ENCODE data around the gene CXorf38.
"Not testable (repeated sequence)": the region's sequence is repeated elsewhere in the genome, so short reads cannot be mapped to it uniquely, and the experiment has no call there.

The CXorf38 gene

GRCh38 chrX:40625294-40625693 is 22.1 kb downstream of the CXorf38 start:
- no peak for DNase-seq

- no peak for DNase-seq
Measured at GRCh38 chrX:40623665-40624064, 23.7 kb downstream of the CXorf38 start.

- DNase-seq: no peak
Measured at GRCh38 chrX:40623139-40623536, 24.2 kb downstream of the CXorf38 start, which contains the start of gene MPC1L. Gene MPC1L, plus strand, starts transcription at chrX:40623428. Its CDS starts 138 bp downstream, at chrX:40623566.

- DNase-seq: no peak
Measured at GRCh38 chrX:40622479-40623138, 24.8 kb downstream of the CXorf38 start.

DNA sequence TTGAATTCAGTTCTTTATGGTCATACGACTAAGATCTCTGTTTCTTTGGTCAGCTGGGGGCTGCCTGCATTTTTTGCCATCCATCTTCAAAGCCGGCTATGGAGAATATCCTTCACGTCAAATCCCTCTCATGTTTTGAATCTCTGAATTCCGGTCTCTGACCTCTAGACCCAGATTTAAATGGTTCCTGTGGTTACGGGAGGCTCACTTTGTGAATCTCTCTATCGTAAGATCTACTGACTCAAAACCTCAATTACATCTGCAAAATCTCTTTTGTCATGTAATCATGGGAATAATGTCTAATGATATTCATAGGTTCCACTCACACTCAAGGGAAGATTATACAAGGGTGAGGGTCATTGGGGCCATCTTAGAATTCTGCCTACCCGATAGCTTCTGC is 29.8 kb downstream of the CXorf38 start:
- DNase-seq: no peak

GRCh38 chrX:40615976-40616375 is 31.4 kb downstream of the CXorf38 start:
- DNase-seq: no peak

DNA sequence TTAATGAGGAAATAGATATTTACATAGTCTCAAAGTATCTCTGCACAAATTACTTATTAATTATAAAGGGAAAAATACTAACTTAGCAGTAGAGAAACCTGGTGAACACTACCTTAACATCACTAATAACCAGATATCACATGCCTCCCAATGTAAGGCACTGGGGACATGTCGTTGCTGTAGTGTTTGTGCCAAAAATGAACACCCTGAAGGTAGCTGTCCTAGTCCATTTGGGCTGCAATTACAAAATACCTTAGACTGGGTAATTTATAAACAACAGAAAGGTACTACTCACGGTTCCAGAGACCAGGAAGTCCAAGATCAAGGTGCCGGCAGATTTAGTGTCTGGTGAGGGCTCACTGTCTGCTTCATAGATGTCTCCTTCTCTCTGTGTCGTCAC is 34.9 kb downstream of the CXorf38 start:
- no peak for DNase-seq

GRCh38 chrX:40607381-40607780 is 40.0 kb downstream of the CXorf38 start:
- no peak for DNase-seq

GRCh38 chrX:40603446-40603845 is 43.9 kb downstream of the CXorf38 start:
- no peak for DNase-seq

DNA sequence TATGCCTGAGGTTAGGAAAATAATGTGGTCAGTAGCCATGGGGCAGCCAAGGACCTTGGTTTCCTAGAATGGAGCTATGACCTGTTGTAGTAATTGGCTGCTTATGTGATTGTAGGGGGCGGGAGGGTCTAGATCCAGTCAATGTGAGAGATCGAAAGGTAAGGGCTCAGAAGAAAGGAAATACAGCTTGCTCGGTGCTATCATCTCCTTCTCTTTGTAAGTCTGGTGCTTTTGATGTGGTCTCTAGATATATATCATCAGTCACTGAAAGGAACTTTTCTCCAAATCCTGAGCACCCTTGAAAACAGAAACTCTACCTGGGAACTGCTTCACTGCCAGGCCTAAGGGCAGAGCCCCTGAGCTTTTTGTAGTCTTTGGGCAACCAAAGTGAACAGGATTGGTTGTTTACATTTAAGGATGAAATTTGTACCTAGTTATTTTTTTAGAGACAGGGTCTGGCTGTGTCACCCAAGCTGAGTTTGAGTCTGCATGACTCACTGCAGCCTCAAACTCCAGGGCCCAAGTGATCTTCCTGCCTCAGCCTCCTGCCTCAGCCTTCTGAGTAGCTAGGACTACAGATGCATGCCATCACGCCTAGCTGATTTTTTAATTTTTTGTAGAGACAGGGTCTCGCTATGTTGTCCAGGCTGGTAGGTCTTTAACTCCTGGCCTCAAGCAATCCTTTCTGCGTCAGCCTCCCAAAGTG is 57.6 kb downstream of the CXorf38 start:
- not testable (repeated sequence) for DNase-seq

- DNase-seq: not testable (repeated sequence)
Measured at GRCh38 chrX:40587623-40588022, 59.7 kb downstream of the CXorf38 start.

- DNase-seq: no peak
Measured at GRCh38 chrX:40582811-40583210, 64.5 kb downstream of the CXorf38 start.

- not testable (repeated sequence) for DNase-seq
Measured at GRCh38 chrX:40582178-40582577, 65.2 kb downstream of the CXorf38 start.

GRCh38 chrX:40581336-40581920 is 65.9 kb downstream of the CXorf38 start:
- DNase-seq: no peak

GRCh38 chrX:40580537-40581335 is 66.6 kb downstream of the CXorf38 start, which contains the start of gene ATP6AP2:
Gene ATP6AP2, plus strand, starts transcription at chrX:40580970. Its CDS starts 96 bp downstream, at chrX:40581066.
- DNase-seq: peak; percentile 87

- DNase-seq: no peak
Measured at GRCh38 chrX:40579900-40580536, 67.3 kb downstream of the CXorf38 start.

- DNase-seq: no peak
Measured at GRCh38 chrX:40579141-40579540, 68.2 kb downstream of the CXorf38 start.

GRCh38 chrX:40578039-40578695 is 69.2 kb downstream of the CXorf38 start:
- DNase-seq: no peak
